ENCODE data around the gene GATD1. TPM values are rescaled to one million over a fixed set of nuclear protein-coding genes. Genes with fewer than 3 reads are reported as not detected.

GATD1 gene, protein sequence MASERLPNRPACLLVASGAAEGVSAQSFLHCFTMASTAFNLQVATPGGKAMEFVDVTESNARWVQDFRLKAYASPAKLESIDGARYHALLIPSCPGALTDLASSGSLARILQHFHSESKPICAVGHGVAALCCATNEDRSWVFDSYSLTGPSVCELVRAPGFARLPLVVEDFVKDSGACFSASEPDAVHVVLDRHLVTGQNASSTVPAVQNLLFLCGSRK
- total RNA-seq: 67.5 TPM

DNA sequence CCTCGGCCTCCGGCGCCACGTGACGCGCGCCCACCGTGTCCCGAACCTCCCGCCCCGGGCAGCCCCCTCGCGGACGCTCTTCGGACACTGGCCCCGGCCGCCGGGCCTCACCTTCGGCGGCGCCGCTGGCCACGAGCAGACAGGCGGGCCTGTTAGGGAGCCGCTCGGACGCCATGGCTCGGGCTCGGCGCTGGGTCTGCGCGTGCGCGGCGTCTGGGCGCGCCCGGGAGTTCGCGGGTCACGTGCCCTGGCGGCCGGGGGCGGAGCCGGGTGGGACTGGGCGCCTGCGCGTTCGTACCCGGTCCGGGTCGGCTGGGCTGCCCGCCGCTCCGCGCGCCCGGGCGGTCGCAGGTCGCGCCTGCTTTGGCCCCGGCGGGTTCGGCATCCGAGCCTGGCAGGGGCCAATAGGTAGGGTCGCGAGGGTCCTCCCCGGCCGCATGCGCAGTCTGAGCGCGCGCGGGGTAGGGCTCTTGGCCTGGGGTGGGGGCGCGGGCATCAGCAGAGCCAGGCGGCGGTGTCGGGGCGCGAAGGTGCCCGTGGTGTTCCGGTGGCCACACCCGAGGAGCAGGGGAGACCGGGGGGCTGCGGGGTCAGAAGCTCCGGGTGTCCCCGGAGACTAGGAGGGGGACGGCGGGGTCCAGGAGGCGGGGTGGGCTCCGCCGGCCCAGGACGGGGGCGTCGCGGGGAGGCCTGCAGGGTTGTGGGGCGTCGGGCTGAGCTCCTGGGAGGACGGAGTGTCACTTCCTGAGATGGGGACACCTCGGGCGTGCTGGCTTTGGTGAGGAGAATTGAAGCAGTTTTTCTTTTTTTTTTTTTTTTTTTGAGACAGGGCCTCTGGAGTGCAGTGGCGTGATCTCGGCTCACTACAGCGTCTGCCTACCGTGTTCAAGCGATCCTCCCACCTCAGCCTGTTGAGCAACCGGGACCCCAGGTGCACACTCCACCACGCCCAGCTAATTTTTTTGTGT lies at the start of gene GATD1:
Gene GATD1, minus strand, starts transcription at position 200 of the 968 bp plus-strand sequence. Its CDS starts 25 bp downstream, at position 175.

DNA sequence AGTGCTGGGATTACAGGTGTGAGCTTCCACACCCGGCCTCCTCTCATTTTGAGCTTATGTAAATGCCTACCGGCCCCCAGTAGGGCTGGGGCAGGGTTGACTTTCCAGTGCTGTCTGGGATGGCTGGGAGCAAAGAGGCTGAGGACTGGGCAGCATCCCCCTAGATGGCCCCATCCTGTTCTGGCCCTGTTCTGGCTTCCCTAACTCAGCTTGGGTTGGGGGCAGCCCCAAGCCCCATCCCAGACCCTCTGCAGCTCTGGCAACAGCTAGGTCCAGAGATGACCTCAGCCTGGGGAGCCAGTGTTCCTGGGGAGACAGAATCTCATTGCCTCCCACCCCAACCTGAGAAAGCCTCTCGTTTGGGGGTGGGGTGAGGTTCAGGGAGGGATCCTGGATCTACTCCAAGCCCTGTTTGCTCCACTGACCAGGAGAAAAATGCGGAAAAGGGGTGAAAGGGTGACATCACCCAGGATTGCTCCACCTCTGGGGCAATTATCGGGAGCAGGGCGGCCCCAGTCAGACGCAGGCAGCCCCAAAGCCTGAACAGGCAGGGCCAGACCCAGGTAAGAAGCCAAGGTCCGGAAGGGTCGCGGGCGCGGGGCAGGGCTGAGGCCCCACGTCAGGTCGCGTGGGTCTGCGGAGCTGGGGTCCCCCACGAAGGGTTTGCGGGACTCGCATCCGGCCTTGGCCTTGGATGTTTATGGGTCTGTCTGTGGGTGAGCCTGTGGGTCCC lies 41.3 kb upstream of the GATD1 start, which contains the start of gene PNPLA2:
Gene PNPLA2, plus strand, starts transcription at position 519 of the 733 bp plus-strand sequence. CDS start 805 bp downstream, outside the sequence.

DNA sequence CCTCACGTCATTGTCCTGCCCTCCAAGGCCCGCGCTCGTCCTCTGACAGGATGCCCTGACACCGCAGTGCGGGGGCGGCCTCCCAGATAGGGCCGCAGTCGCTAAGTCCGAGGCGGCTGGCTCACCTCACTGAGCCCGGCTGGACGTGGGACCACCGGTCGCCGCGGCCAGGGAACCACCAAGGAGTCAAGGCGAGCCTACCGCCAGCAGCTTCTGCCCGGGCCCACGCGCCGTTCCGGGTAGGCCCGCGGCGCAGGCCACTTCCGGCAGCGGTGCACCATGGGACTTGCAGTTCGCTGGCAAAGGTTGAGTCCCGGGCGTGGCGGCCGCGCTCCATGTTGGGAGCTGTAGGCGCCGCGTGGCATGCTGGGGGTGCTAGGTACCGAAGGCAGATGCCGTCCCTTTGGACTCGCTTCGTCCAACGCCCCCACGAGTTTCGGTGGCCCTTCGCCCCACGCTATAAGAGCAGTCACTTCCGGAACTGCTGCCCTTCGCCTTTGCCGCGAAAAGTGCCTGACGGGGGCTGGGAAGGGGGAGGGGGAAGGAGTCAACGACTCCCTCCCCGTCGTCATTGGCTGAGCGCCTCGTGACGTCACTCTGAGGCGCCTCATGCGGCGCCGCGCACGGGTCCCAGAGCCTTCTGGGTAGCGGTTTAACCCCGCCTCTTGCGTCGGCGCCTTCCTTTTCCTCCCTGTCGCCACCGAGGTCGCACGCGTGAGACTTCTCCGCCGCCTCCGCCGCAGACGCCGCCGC lies 32.2 kb upstream of the GATD1 start, which contains the start of gene RPLP2:
Gene RPLP2, plus strand, starts transcription at position 681 of the 753 bp plus-strand sequence. CDS start 268 bp downstream, outside the sequence.

DNA sequence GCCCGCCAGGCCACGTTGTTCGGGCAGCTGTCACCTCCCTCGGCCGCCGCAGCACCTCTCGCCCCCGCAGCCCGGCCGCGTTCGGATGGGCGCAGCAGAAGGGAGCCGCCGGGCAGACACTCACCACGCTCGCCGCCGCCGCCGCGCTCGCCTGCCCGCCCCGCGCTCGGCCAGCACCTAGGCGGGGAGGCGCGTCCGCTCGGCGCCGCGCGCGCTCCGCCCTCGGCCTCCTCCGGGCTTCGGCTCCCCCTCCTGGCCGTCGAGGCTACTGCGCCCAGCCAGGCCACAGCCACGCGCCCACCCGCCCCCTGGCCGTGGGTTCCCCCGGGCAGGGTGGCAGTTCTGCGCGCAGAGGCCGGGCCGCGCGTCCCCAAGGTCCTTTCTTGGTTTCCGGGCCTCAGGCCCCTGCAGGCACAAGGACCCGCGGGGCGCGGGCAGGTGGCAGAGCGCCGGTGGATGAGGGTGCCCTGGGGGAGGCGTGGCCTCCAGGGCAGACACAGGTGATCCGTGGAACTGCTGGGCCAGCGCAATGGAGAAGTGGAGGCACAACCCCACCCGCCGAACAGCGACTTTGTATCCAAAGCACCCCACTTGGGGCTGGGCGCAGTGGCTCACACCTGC lies 20.9 kb upstream of the GATD1 start, which contains the start of gene SLC25A22:
Gene SLC25A22, minus strand, starts transcription at position 189 of the 621 bp plus-strand sequence. CDS start 3,275 bp downstream, outside the sequence.

DNA sequence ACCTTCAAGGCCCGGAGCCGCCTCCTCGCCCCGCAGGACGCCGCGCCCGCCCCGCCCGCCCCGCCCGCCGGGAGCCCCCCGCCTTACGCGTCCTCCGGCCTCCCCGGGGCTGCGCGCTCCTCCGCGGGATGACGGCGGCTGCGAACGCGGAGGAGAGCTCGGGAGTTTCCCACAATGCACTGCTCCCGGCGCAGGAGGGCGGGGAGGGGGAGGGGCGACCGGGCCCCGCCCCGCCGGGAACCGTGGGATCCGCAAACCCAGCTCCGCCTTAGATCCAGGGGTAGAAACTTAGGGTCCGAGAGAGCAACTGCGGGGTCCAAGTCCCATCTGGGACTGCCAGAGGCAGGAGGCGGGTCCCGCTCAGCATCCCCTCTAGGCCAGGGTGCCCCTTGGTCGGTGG lies 12.7 kb upstream of the GATD1 start, which contains the start of gene CEND1:
Gene CEND1, minus strand, starts transcription at position 148 of the 400 bp plus-strand sequence. CDS start 1,514 bp downstream, outside the sequence.

DNA sequence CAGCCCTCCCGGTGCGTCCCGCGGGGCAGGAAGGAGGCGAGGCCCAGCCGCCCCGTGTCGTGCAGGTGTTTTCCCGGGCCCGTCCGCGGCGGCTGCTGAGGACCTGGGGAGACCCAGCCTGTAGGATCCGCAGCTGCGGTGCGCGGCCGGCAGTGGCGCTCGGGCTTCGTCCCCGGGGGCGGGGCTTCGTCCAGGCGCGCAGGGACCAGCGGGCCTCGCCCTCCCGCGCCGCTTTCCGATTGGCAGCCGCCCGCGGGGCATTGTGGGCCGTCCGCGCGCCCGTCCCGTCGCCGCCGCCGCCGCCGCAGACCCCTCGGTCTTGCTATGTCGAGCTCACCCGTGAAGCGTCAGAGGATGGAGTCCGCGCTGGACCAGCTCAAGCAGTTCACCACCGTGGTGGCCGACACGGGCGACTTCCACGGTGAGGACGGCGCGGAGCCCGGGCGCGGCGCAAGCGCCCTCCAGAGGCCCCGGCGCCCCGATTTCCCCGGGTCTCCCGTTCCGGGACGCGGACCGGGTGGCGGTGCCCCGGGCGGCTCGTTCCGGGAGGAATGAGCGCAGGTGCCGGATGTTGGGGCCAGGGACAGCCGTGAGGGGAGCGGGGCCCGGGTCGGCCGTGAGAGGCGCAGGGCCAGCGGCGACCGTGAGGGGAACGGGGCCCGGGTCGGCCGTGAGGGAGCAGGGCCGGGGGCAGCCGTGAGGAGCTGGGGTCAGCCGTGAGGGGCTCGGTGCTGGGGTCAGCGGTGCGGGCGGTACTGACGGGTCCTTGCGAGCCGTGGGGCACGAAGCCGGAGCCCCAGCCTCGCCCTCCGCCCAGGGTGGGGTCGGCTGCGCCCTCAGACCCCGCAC lies 29.9 kb downstream of the GATD1 start, which contains the start of gene TALDO1:
Gene TALDO1, plus strand, starts transcription at position 307 of the 849 bp plus-strand sequence. Its CDS starts 18 bp downstream, at position 325.

Small RNA genes lying within 50 kb of the gene (small RNA-seq; reads per million reads assigned to genes)
- gene SNORA52 (ENCODE audit: low replicate concordance): not detected

Other genes with a start within 250 kb of the GATD1 start
- gene HRAS, start 241.9 kb downstream of the GATD1 start, total RNA-seq: 23.0 TPM
- 1.8 TPM for gene LRRC56, start 240.0 kb downstream of the GATD1 start, total RNA-seq
- gene LMNTD2, start 216.7 kb downstream of the GATD1 start, total RNA-seq: 2.3 TPM
- 55.8 TPM for gene RASSF7, start 216.5 kb downstream of the GATD1 start, total RNA-seq
- gene PHRF1, start 201.0 kb downstream of the GATD1 start, total RNA-seq: 29.7 TPM
- 18.1 TPM for gene IRF7, start 161.5 kb downstream of the GATD1 start, total RNA-seq
- gene CDHR5, start 152.5 kb downstream of the GATD1 start, total RNA-seq: 21.3 TPM
- 7.6 TPM for gene SCT, start 150.3 kb downstream of the GATD1 start, total RNA-seq
- 1.3 TPM for gene DRD4, start 140.2 kb downstream of the GATD1 start, total RNA-seq
- gene DEAF1, start 82.3 kb downstream of the GATD1 start, total RNA-seq: 27.9 TPM
- 16.8 TPM for gene TMEM80, start 81.7 kb downstream of the GATD1 start, total RNA-seq
- 137 TPM for gene EPS8L2, start 71.3 kb downstream of the GATD1 start, total RNA-seq
- gene TALDO1, start 30.0 kb downstream of the GATD1 start, total RNA-seq: 118 TPM
- 0.12 TPM for gene CEND1, start 12.6 kb upstream of the GATD1 start, total RNA-seq
- gene SLC25A22, start 20.8 kb upstream of the GATD1 start, total RNA-seq: 10.7 TPM
- 19.7 TPM for gene PIDD1, start 27.7 kb upstream of the GATD1 start, total RNA-seq
- gene RPLP2, start 32.5 kb upstream of the GATD1 start, total RNA-seq: 558 TPM
- gene PNPLA2, start 41.4 kb upstream of the GATD1 start, total RNA-seq: 76.7 TPM
- gene CRACR2B, start 50.4 kb upstream of the GATD1 start, total RNA-seq: 12.9 TPM
- 153 TPM for gene CD151, start 55.5 kb upstream of the GATD1 start, total RNA-seq
- gene POLR2L, start 65.0 kb upstream of the GATD1 start, total RNA-seq: 39.9 TPM
- 75.3 TPM for gene TSPAN4, start 65.4 kb upstream of the GATD1 start, total RNA-seq
- 55.0 TPM for gene CHID1, start 133.3 kb upstream of the GATD1 start, total RNA-seq
- 93.0 TPM for gene AP2A2, start 148.4 kb upstream of the GATD1 start, total RNA-seq